ENCODE measurements around the gene TMEM98. TPM values are rescaled to one million over a fixed set of nuclear protein-coding genes. Genes with fewer than 3 reads are reported as not detected.
A peak's percentile ranks its signal among the peaks of the same experiment; 100 is the strongest.

Gene TMEM98
- polyA plus RNA-seq, 2 of the 4 experiments (the other 2 are of a cell fraction), result 46.6 to 61.0 TPM

DNA sequence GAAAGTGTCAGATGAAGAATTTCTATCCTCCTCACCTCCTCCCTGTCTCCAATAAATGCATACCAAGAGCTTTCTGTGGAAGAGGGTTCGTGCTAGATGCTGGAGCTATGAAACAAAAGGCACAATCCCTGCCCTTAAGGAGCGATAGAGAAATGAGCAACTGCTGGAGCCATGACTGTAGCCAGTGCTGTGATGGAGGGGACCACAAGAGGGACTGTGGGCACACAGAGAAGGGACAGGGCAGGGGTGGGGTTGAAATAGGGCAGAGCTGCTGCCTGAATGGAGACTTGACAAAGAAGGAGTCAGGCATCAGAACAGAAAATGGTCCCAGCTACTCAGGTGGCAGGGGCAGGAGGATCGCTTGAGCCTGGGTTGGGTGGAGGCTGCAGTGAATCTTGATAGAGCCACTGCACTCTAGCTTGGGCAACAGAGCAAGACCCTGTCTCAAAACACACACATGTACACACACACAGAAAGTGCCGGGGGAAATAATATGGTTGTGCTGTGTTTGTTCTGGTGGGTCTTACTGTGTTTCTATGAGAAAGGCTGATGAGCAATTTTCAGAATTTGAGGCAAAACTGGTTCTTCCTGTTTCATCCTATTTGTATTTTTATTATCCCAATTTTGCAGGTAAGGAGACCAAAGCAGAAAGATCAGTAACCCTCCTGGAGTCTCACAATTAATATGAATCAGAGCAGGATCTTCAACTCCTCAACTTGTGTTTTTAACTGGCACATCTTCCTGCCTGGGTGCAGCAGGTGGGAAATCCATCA, 16.5 kb downstream of the TMEM98 start:
- POLR2A ChIA-PET, result no interaction called here
- FAIRE-seq, result no peak
- 71% methylated on average over 4 of the region's 4 CpGs for WGBS (ENCODE audit: missing lambda C conversion rate)
- Histone ChIP-seq H3K4me1 (no peaks in the 10 kb centered on the region), H3K4me2 (no peak overlapping the region), H3K27ac (no peak overlapping the region), H3K4me3 (no peak overlapping the region), H3K9me3 (no peaks in the 10 kb centered on the region)
- CTCF ChIA-PET, result interaction anchor here (1.1 to 1.6 kb wide), 3 partner anchors 11 to 348 kb away, joined by 3 to 4 read pairs (median 3); no protein-coding TSS in a partner anchor
- ATAC-seq, result peak in 1 of 2 experiments; percentile 40; a peak in 2 of 6 replicates
- no peak for TF ChIP-seq EHF (CRISPR knock-in tag; IDR thresholded peaks at IDR 0.05)
- no peak for DNase-seq (ENCODE audit: low read depth in 1 of 2, low spot score in 1 of 2)

DNA sequence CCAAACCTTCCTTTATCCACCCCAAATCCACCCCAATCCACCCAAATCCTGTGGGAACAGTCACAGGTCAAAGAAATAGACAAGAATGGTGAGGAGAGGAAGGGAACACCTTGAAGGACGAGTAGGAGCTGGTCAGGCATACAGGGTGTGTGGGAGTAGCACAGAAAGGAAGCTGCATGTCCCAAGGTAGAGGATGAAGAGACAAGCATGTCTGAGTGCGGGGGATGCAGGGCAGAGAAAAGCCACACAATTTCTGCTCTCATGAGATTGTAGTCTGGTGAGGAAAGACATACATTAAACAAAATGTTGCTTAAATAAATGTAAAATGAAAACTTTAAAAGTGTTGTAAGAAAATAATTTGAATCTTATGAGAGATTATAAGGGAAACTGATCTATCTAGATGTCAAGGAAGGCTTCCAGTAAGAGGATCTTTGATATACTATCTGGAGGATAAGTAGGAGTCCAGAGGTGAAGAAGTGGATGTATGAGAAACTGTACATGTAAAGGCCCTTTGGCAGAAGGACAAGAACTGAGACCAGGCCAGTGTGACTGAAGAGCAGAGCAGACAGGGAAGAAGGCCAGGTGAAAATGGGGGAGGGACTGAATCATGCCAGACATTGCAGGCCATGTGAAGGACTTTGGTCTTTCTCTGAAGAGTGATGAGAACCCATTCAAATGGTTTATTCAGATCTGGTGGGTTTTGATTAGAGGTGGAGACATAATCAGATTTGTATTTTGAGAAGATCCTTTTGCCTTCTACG, 18.6 kb downstream of the TMEM98 start:
- H3K27ac ChIP-seq, result no peak overlapping the region
- FAIRE-seq (no peak), DNase-seq (ENCODE audit: low read depth in 1 of 2, low spot score in 1 of 2) (no peak), ATAC-seq (no peak)
- ChIA-PET POLR2A (no interaction called here), CTCF (interaction anchor here (1.4 to 1.6 kb wide), 3 partner anchors 10 to 52 kb away, joined by 4 to 8 read pairs (median 6); no protein-coding TSS in a partner anchor)
- H3K9me3 ChIP-seq, result no peaks in the 10 kb centered on the region
- no peaks in the 10 kb centered on the region for H3K4me1 ChIP-seq
- 33% methylated on average over 3 of the region's 3 CpGs for WGBS (ENCODE audit: missing lambda C conversion rate)
- no peak overlapping the region for H3K4me3 ChIP-seq
- no peak for TF ChIP-seq EHMT2 (IDR thresholded peaks at IDR 0.05; ENCODE audit: low read depth)
- TF ChIP-seq PHF8 (IDR thresholded peaks at IDR 0.05; ENCODE audit: borderline replicate concordance, low read depth), result no peak
- TF ChIP-seq, protein P1, sequence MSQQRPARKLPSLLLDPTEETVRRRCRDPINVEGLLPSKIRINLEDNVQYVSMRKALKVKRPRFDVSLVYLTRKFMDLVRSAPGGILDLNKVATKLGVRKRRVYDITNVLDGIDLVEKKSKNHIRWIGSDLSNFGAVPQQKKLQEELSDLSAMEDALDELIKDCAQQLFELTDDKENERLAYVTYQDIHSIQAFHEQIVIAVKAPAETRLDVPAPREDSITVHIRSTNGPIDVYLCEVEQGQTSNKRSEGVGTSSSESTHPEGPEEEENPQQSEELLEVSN (IDR thresholded peaks at IDR 0.05; ENCODE audit: borderline replicate concordance, low read depth), result no peak
- no peak for TF ChIP-seq KDM1A (IDR thresholded peaks at IDR 0.05; ENCODE audit: low read depth)
- TF ChIP-seq CBX8 (IDR thresholded peaks at IDR 0.05), result no peak
- TF ChIP-seq CHD2 (IDR thresholded peaks at IDR 0.05; ENCODE audit: low read length, partially characterized antibody), result no peak
- TF ChIP-seq ESRRA (IDR thresholded peaks at IDR 0.05; ENCODE audit: borderline replicate concordance, low read length), result no peak
- no peak for TF ChIP-seq POLR2A (IDR thresholded peaks at IDR 0.05; ENCODE audit: low read length)
- TF ChIP-seq SREBF2 (IDR thresholded peaks at IDR 0.05), result no peak
- TF ChIP-seq, protein P2, sequence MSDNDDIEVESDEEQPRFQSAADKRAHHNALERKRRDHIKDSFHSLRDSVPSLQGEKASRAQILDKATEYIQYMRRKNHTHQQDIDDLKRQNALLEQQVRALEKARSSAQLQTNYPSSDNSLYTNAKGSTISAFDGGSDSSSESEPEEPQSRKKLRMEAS (IDR thresholded peaks at IDR 0.05), result no peak
- no peak for TF ChIP-seq RCOR1 (IDR thresholded peaks at IDR 0.05; ENCODE audit: low read depth, low read length)
- TF ChIP-seq CHD4 (IDR thresholded peaks at IDR 0.05; ENCODE audit: borderline replicate concordance), result no peak
- no peak for TF ChIP-seq HOXB13 (CRISPR knock-in tag; IDR thresholded peaks at IDR 0.05; ENCODE audit: low read depth)
- no peak overlapping the region for H3K4me2 ChIP-seq

DNA sequence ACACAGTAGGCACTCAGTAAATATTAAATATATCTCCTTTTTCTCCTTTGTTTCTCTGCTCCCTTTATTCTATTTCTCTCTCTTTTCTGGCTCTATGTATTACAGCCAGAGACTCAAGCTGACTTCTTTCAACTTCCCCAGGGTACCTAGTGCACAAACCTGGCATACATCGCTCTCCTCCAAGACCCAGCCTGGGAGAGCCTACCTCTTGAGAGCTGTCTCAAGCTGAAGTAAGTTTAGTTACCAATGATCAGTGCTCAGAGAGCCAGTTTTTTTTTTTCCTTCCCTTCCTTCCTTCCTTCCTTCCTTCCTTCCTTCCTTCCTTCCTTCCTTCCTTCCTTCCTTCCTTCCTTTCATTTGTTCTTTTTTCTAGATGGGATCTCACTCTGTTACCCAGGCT, 19.8 kb downstream of the TMEM98 start:
- H3K27ac ChIP-seq, result no peak overlapping the region
- no peaks in the 10 kb centered on the region for H3K9me3 ChIP-seq
- no peak overlapping the region for H3K4me3 ChIP-seq
- FAIRE-seq (no peak), DNase-seq (ENCODE audit: low read depth in 1 of 2, low spot score in 1 of 2) (no peak), ATAC-seq (no peak)
- POLR2A ChIA-PET, result interaction anchor here (0.6 kb wide), 1 partner anchor 27 kb away, joined by 8 read pairs; no protein-coding TSS in a partner anchor
- TF ChIP-seq NPAS2 (CRISPR knock-in tag; IDR thresholded peaks at IDR 0.05; ENCODE audit: borderline replicate concordance) (no peak), POLR2AphosphoS2 (conservative IDR thresholded peaks at IDR 0.05; ENCODE audit: low read length) (no peak), FOSL2 (IDR thresholded peaks at IDR 0.05) (no peak), FOSL2 (CRISPR knock-in tag; IDR thresholded peaks at IDR 0.05) (no peak), ZC3H11A (IDR thresholded peaks at IDR 0.05) (no peak)
- TF ChIP-seq, protein P1 (IDR thresholded peaks at IDR 0.05; ENCODE audit: borderline replicate concordance, low read depth), result no peak
- TF ChIP-seq, protein P3, sequence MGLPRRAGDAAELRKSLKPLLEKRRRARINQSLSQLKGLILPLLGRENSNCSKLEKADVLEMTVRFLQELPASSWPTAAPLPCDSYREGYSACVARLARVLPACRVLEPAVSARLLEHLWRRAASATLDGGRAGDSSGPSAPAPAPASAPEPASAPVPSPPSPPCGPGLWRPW (IDR thresholded peaks at IDR 0.05), result no peak
- CTCF ChIA-PET, result interaction anchor here (0.6 to 1.6 kb wide), 5 partner anchors 11 to 727 kb away, joined by 3 to 6 read pairs (median 3); no protein-coding TSS in a partner anchor
- 91% methylated on average over 1 of the region's 1 CpG for WGBS (ENCODE audit: missing lambda C conversion rate)
- H3K4me2 ChIP-seq, result no peak overlapping the region
- no peaks in the 10 kb centered on the region for H3K4me1 ChIP-seq

Data from A549 (cell line).